ENCODE data around the gene ACAP3.

Gene ACAP3

GRCh38 chr1:1338278-1338677, 30.5 kb upstream of the ACAP3 start:
- H3K4me3 ChIP-seq (ENCODE audit: low read depth in 1 of 2, low read length in 1 of 2) = no peak overlapping the region
- no peaks in the 10 kb centered on the region for H3K9me3 ChIP-seq
- H3K27ac ChIP-seq = no peak overlapping the region
- no peaks in the 10 kb centered on the region for H3K4me1 ChIP-seq (ENCODE audit: control insufficient read depth in 1 of 2, insufficient read depth in 1 of 2, low read depth in 1 of 2, low read length in 1 of 2)
- no peak for TF ChIP-seq CTCF (IDR thresholded peaks at IDR 0.05)
- H3K36me3 ChIP-seq = peaks cover 27% of the 10 kb centered on the region
- no peaks in the 10 kb centered on the region for H3K27me3 ChIP-seq

- H3K4me1 ChIP-seq (ENCODE audit: control insufficient read depth in 1 of 2, insufficient read depth in 1 of 2, low read depth in 1 of 2, low read length in 1 of 2) = no peaks in the 10 kb centered on the region
- H3K36me3 ChIP-seq = peaks cover 27% of the 10 kb centered on the region
- no peak for TF ChIP-seq CTCF (IDR thresholded peaks at IDR 0.05)
- H3K9me3 ChIP-seq = no peaks in the 10 kb centered on the region
- H3K27ac ChIP-seq = no peak overlapping the region
- no peak overlapping the region for H3K4me3 ChIP-seq (ENCODE audit: low read depth in 1 of 2, low read length in 1 of 2)
- H3K27me3 ChIP-seq = no peaks in the 10 kb centered on the region
Measured at GRCh38 chr1:1337793-1338147, 30.0 kb upstream of the ACAP3 start.

DNA sequence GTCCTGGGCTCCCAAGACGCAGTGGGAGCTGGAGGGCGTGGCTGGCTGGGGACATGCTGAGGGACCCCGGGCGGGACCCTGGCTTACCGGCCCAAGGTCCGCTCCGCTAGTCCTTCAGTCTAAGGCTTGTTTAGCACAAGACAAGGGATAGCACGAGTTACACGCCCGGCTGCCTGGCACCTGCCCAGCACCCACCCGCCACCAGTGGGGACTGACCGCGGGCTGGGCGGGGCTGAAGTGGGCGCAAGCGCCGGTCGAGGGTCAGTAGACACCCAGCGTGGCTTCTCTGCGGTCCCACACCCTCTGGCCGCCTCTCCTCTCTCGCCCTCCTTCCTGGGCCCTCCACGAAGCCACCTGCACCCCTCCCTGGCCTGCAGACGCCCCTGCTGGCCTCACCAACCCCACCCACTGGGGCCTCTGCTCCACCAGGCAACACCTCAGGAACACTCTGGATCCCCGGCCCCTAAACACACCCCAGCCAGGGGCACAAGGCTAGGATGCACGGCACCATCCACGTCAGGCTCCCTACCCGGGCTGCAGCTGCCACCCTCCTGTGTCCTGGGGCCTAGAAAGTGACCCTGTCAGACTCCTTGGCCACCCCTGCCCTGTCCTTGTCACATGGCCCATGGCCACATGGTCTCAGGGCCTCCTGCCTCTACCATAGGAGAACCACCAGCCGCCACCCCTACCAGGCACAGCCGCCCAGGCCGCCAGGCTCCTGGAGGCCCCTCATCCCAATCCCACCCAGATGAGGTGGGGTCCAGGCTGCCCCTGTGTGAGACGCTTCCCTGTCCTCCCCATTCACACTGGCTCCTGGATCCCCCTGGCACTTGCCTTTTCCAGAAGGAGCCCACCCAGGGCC, 29.4 kb upstream of the ACAP3 start:
- Histone ChIP-seq H3K36me3 (peaks cover 27% of the 10 kb centered on the region), H3K4me3 (ENCODE audit: low read depth in 1 of 2, low read length in 1 of 2) (no peak overlapping the region), H3K9me3 (no peaks in the 10 kb centered on the region), H3K4me1 (ENCODE audit: control insufficient read depth in 1 of 2, insufficient read depth in 1 of 2, low read depth in 1 of 2, low read length in 1 of 2) (no peaks in the 10 kb centered on the region), H3K27me3 (no peaks in the 10 kb centered on the region), H3K27ac (no peak overlapping the region)
- no peak for TF ChIP-seq CTCF (IDR thresholded peaks at IDR 0.05)

- no peaks in the 10 kb centered on the region for H3K27me3 ChIP-seq
- TF ChIP-seq CTCF (IDR thresholded peaks at IDR 0.05) = no peak
- no peaks in the 10 kb centered on the region for H3K4me1 ChIP-seq (ENCODE audit: control insufficient read depth in 1 of 2, insufficient read depth in 1 of 2, low read depth in 1 of 2, low read length in 1 of 2)
- H3K4me3 ChIP-seq (ENCODE audit: low read depth in 1 of 2, low read length in 1 of 2) = no peak overlapping the region
- H3K27ac ChIP-seq = no peak overlapping the region
- no peaks in the 10 kb centered on the region for H3K9me3 ChIP-seq
- peaks cover 27% of the 10 kb centered on the region for H3K36me3 ChIP-seq
Measured at GRCh38 chr1:1336446-1336845, 28.7 kb upstream of the ACAP3 start.

DNA sequence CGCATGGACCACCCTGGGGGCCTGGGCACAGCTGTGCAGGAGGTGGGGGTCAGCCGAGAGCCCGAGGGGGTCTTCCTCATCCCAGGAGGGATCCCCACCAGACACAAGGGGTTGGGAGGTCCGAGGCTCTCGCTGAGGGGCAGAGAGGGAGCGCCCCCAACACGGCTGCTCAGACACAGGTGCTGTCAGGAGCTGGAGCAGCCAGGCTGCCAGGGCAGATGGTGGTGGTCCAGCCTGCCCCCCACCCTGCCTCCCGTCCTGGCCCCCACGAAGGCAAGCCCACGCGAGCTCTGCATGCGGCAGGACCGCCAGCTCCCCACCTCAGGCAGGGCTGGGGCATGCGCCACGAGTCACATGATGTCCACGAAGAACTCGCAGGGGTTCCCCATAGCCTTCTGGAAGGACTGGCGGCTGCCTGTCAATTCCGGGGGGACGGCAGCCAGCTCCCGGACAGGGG, 28.1 kb upstream of the ACAP3 start:
- TF ChIP-seq CTCF (IDR thresholded peaks at IDR 0.05) = no peak
- Histone ChIP-seq H3K27ac (no peak overlapping the region), H3K36me3 (peaks cover 27% of the 10 kb centered on the region), H3K4me3 (ENCODE audit: low read depth in 1 of 2, low read length in 1 of 2) (no peak overlapping the region), H3K9me3 (no peaks in the 10 kb centered on the region), H3K4me1 (ENCODE audit: control insufficient read depth in 1 of 2, insufficient read depth in 1 of 2, low read depth in 1 of 2, low read length in 1 of 2) (peaks cover 0 to 4% of the 10 kb centered on the region in 2 experiments), H3K27me3 (no peaks in the 10 kb centered on the region)
